ENCODE measurements around the gene LRRC8B. TPM values are rescaled to one million over a fixed set of nuclear protein-coding genes. Genes with fewer than 3 reads are reported as not detected.

LRRC8B gene
- polyA plus RNA-seq, 1 of the 3 experiments (the other 2 are of a cell fraction), result 3.7 TPM

DNA sequence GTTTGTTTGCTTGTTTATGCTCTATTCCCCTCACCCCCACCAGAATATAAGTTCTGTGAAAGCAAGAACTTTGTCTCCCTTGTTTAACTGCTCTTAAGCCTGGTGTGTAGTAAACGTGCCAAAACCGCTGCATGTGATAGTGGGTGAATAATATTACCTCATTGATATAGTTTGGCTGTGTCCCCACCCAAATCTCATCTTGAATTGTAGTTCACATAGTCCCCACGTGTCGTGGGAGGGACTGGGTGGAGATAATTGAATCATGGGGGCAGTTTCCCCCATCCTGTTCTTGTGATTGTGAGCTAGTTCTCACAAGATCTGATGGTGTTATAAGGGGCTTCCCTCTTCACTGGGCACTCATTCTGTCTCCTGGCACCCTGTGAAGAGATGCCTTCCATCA is 7.6 kb downstream of the LRRC8B start (continued):
- no peak for TF ChIP-seq NRF1 (IDR thresholded peaks at IDR 0.05; ENCODE audit: low read depth, low read length)

- 100% methylated on average over 1 of the region's 1 CpG for WGBS (ENCODE audit: low lambda C conversion rate)
Measured at GRCh38 chr1:89532866-89533265, 8.2 kb downstream of the LRRC8B start.

GRCh38 chr1:89535537-89535936 is 10.9 kb downstream of the LRRC8B start:
- no peak for DNase-seq
- Histone ChIP-seq H3K36me3 (replicated peaks in 1 of 2; ENCODE audit: control insufficient read depth in 1 of 2, insufficient read depth in 2 of 2, low read length in 1 of 2) (no peaks in the 10 kb centered on the region), H3K79me2 (ENCODE audit: insufficient read depth) (no peaks in the 10 kb centered on the region), H2AFZ (ENCODE audit: low read depth) (no peak overlapping the region), H3K4me3 (ENCODE audit: low read depth in 2 of 2, low read length in 1 of 2) (no peak overlapping the region), H3K9me2 (no peaks in the 10 kb centered on the region), H3F3A (replicated peaks; ENCODE audit: insufficient read depth) (no peaks in the 10 kb centered on the region), H3K4me2 (no peak overlapping the region), H4K20me1 (ENCODE audit: insufficient read depth) (no peaks in the 10 kb centered on the region), H3K9me3 (no peaks in the 10 kb centered on the region), H3K9ac (no peak overlapping the region), H3K4me1 (ENCODE audit: control insufficient read depth in 1 of 2, insufficient read depth in 2 of 2, low read depth in 1 of 2, low read length in 1 of 2) (peaks cover 0 to 3% of the 10 kb centered on the region in 2 experiments; a peak in 1 of 4 replicates), H3K27me3 (ENCODE audit: insufficient read depth) (no peaks in the 10 kb centered on the region), H3K27ac (ENCODE audit: low read depth in 2 of 2, low read length in 1 of 2) (no peak overlapping the region)
- no peak for TF ChIP-seq CHD2 (IDR thresholded peaks at IDR 0.05; ENCODE audit: low read length, partially characterized antibody)
- TF ChIP-seq GABPA (IDR thresholded peaks at IDR 0.05; ENCODE audit: low read depth), result no peak
- TF ChIP-seq, protein P1, sequence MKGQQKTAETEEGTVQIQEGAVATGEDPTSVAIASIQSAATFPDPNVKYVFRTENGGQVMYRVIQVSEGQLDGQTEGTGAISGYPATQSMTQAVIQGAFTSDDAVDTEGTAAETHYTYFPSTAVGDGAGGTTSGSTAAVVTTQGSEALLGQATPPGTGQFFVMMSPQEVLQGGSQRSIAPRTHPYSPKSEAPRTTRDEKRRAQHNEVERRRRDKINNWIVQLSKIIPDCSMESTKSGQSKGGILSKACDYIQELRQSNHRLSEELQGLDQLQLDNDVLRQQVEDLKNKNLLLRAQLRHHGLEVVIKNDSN (IDR thresholded peaks at IDR 0.05; ENCODE audit: borderline replicate concordance, low read depth), result no peak
- 91% methylated on average over 2 of the region's 2 CpGs for WGBS (ENCODE audit: low lambda C conversion rate)
- ChIA-PET POLR2A (no interaction called here), CTCF (interaction anchor here (1.1 to 1.5 kb wide), 2 partner anchors 60 to 227 kb away, joined by 3 to 4 read pairs; no protein-coding TSS in a partner anchor)

More at GRCh38 chr1:89532866-89533265, 8.2 kb downstream of the LRRC8B start:
- no peaks in the 10 kb centered on the region for H3K27me3 ChIP-seq (ENCODE audit: insufficient read depth)
- no peak overlapping the region for H3K4me2 ChIP-seq
- peaks cover 0 to 4% of the 10 kb centered on the region in 2 experiments for H3K36me3 ChIP-seq (replicated peaks in 1 of 2; ENCODE audit: control insufficient read depth in 1 of 2, insufficient read depth in 2 of 2, low read length in 1 of 2)
- no peak for DNase-seq
- no peak overlapping the region for H3K9ac ChIP-seq
- H3K27ac ChIP-seq (ENCODE audit: low read depth in 2 of 2, low read length in 1 of 2), result no peak overlapping the region
- ChIA-PET CTCF (interaction anchor here (1.1 kb wide), 1 partner anchor 13 kb away, joined by 4 read pairs; no protein-coding TSS in a partner anchor), POLR2A (interaction anchor here (0.5 kb wide), 1 partner anchor 24 kb away, joined by 3 read pairs; no protein-coding TSS in a partner anchor)
- no peaks in the 10 kb centered on the region for H3F3A ChIP-seq (replicated peaks; ENCODE audit: insufficient read depth)
- no peaks in the 10 kb centered on the region for H3K9me3 ChIP-seq
- H4K20me1 ChIP-seq (ENCODE audit: insufficient read depth), result no peaks in the 10 kb centered on the region
- no peaks in the 10 kb centered on the region for H3K9me2 ChIP-seq
- H3K4me3 ChIP-seq (ENCODE audit: low read depth in 2 of 2, low read length in 1 of 2), result no peak overlapping the region
- H3K79me2 ChIP-seq (ENCODE audit: insufficient read depth), result no peaks in the 10 kb centered on the region
- H2AFZ ChIP-seq (ENCODE audit: low read depth), result no peak overlapping the region
- H3K4me1 ChIP-seq (ENCODE audit: control insufficient read depth in 1 of 2, insufficient read depth in 2 of 2, low read depth in 1 of 2, low read length in 1 of 2), result peaks cover 0 to 4% of the 10 kb centered on the region in 2 experiments; a peak in 1 of 4 replicates
- no peak for TF ChIP-seq SMC3 (IDR thresholded peaks at IDR 0.05; ENCODE audit: low read depth, low read length)
- no peak for TF ChIP-seq RAD21 (IDR thresholded peaks at IDR 0.05; ENCODE audit: low read length)

- Histone ChIP-seq H3K9me3 (no peaks in the 10 kb centered on the region), H3F3A (replicated peaks; ENCODE audit: insufficient read depth) (no peaks in the 10 kb centered on the region), H3K79me2 (ENCODE audit: insufficient read depth) (no peaks in the 10 kb centered on the region), H3K4me1 (ENCODE audit: control insufficient read depth in 1 of 2, insufficient read depth in 2 of 2, low read depth in 1 of 2, low read length in 1 of 2) (no peaks in the 10 kb centered on the region; a peak in 1 of 4 replicates), H3K9me2 (no peaks in the 10 kb centered on the region), H2AFZ (ENCODE audit: low read depth) (no peak overlapping the region), H3K4me2 (no peak overlapping the region), H4K20me1 (ENCODE audit: insufficient read depth) (no peaks in the 10 kb centered on the region), H3K4me3 (ENCODE audit: low read depth in 2 of 2, low read length in 1 of 2) (no peak overlapping the region), H3K27me3 (ENCODE audit: insufficient read depth) (no peaks in the 10 kb centered on the region), H3K36me3 (replicated peaks in 1 of 2; ENCODE audit: control insufficient read depth in 1 of 2, insufficient read depth in 2 of 2, low read length in 1 of 2) (no peaks in the 10 kb centered on the region), H3K27ac (ENCODE audit: low read depth in 2 of 2, low read length in 1 of 2) (no peak overlapping the region), H3K9ac (no peak overlapping the region)
- WGBS (ENCODE audit: low lambda C conversion rate), result 90% methylated on average over 5 of the region's 5 CpGs
- DNase-seq, result no peak
- POLR2A ChIA-PET, result no interaction called here
- CTCF ChIA-PET, result interaction anchor here (1.1 to 1.5 kb wide), 2 partner anchors 59 to 226 kb away, joined by 3 to 4 read pairs; no protein-coding TSS in a partner anchor
- TF ChIP-seq ELF1 (IDR thresholded peaks at IDR 0.05) (no peak), CHD2 (IDR thresholded peaks at IDR 0.05; ENCODE audit: low read length, partially characterized antibody) (no peak), RCOR1 (IDR thresholded peaks at IDR 0.05; ENCODE audit: low read length) (no peak), ZBTB33 (IDR thresholded peaks at IDR 0.05; ENCODE audit: borderline replicate concordance, low read depth) (no peak), MXI1 (IDR thresholded peaks at IDR 0.05; ENCODE audit: low read depth, low read length) (no peak)
- TF ChIP-seq, protein P2, sequence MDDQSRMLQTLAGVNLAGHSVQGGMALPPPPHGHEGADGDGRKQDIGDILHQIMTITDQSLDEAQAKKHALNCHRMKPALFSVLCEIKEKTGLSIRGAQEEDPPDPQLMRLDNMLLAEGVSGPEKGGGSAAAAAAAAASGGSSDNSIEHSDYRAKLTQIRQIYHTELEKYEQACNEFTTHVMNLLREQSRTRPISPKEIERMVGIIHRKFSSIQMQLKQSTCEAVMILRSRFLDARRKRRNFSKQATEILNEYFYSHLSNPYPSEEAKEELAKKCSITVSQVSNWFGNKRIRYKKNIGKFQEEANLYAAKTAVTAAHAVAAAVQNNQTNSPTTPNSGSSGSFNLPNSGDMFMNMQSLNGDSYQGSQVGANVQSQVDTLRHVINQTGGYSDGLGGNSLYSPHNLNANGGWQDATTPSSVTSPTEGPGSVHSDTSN (IDR thresholded peaks at IDR 0.05), result no peak
Measured at GRCh38 chr1:89536555-89537341, 12.1 kb downstream of the LRRC8B start.
